ENCODE results near the gene NVL.
"Not testable (repeated sequence)": the region's sequence is repeated elsewhere in the genome, so short reads cannot be mapped to it uniquely, and the experiment has no call there.

The NVL gene

DNA sequence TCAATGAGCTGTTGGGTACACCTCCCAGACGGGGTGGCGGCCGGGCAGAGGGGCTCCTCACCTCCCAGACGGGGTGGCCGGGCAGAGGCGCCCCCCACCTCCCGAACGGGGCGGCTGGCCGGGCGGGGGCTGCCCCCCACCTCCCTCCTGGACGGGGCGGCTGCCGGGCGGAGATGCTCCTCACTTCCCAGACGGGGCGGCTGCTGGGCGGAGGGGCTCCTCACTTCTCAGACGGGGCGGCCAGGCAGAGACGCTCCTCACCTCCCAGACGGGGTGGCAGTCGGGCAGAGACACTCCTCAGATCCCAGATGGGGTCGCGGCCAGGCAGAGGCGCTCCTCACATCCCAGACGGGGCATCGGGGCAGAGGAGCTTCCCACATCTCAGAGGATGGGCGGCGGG, 19.7 kb upstream of the NVL start:
- not testable (repeated sequence) for H3K9me3 Mint-ChIP-seq; H3K36me3 Mint-ChIP-seq; DNase-seq; H3K27ac Mint-ChIP-seq; H3K4me1 Mint-ChIP-seq; H3K4me3 Mint-ChIP-seq; ATAC-seq (replicated peaks)
- H3K27me3 Mint-ChIP-seq = peaks cover 17 to 18% of the 10 kb centered on the region in 2 donors

DNA sequence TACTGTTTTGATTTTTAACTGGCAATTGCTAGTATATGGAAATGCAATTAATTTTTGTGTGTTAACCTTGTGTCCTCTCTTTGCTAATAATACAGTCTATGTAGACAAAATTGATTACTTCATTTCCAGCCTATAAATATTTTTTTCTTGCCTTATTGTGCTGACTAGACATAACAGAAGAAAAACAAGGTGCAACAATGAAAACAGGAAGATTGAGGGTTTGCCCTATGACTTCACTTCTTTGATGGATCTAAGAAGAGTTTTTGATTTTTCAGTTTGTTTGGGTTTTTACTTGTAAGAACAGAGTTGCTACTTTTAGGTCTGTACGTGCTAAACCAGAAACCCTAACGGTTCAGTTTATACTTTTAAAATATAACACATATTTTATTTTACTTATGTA, 18.2 kb upstream of the NVL start:
- ATAC-seq (replicated peaks) (no peak), DNase-seq (no peak)
- H3K4me3 Mint-ChIP-seq = no peak overlapping the region
- no peak overlapping the region for H3K27ac Mint-ChIP-seq
- peaks cover 9 to 10% of the 10 kb centered on the region in 2 donors for H3K36me3 Mint-ChIP-seq
- peaks cover 0 to 4% of the 10 kb centered on the region in 2 donors for H3K9me3 Mint-ChIP-seq
- H3K27me3 Mint-ChIP-seq = peaks cover 22 to 23% of the 10 kb centered on the region in 2 donors
- H3K4me1 Mint-ChIP-seq = no peaks in the 10 kb centered on the region

- Mint-ChIP-seq H3K9me3 (peaks cover 5 to 9% of the 10 kb centered on the region in 2 donors), H3K27ac (no peak overlapping the region), H3K36me3 (peaks cover 10 to 11% of the 10 kb centered on the region in 2 donors), H3K4me1 (peaks cover 0 to 14% of the 10 kb centered on the region in 2 donors), H3K4me3 (no peak overlapping the region), H3K27me3 (peaks cover 28 to 52% of the 10 kb centered on the region in 2 donors)
- ATAC-seq (replicated peaks) (no peak), DNase-seq (no peak)
These were observed 13.7 kb upstream of the NVL start for GRCh38 chr1:224343679-224344078.

- ATAC-seq (replicated peaks) = peak; percentile 69 to 72
- not testable (repeated sequence) for H3K36me3 Mint-ChIP-seq, DNase-seq, H3K27ac Mint-ChIP-seq, H3K9me3 Mint-ChIP-seq
- H3K27me3 Mint-ChIP-seq = peaks cover 17 to 36% of the 10 kb centered on the region in 2 donors
- peaks cover 0 to 14% of the 10 kb centered on the region in 2 donors for H3K4me1 Mint-ChIP-seq
- peak overlapping the region; percentile 70 to 80 for H3K4me3 Mint-ChIP-seq
These were observed 10.7 kb upstream of the NVL start for GRCh38 chr1:224340453-224341384.

DNA sequence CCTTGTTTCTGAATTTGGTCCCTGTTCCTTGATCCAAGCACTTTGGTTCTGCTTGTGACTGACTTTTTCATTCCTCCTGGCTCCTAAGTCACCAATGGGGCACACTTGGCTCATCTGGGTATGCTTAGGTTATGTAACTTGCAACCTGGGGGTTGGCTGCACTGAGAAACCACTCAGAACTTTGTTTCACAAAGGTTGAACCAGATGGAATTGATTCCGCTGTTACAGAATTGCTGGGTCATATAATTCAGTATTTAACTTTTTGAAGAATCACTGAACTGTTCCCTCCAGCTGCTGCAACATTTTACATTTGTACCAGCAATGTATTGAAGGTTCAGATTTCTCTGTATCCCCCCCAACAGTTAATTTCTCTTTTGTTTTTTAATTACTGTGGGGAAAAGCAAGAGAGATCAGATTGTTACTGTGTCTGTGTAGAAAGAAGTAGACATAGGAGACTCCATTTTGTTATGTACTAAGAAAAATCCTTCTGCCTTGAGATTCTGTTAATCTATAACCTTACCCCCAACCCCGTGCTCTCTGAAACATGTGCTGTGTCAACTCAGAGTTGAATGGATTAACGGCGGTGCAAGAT, 9.6 kb upstream of the NVL start:
- Mint-ChIP-seq H3K9me3 (peaks cover 5 to 9% of the 10 kb centered on the region in 2 donors), H3K4me1 (peaks cover 0 to 19% of the 10 kb centered on the region in 2 donors), H3K27me3 (peaks cover 17 to 36% of the 10 kb centered on the region in 2 donors), H3K27ac (no peak overlapping the region), H3K4me3 (no peak overlapping the region), H3K36me3 (peaks cover 7% of the 10 kb centered on the region in 2 donors)
- ATAC-seq (replicated peaks) = no peak
- DNase-seq = no peak

DNA sequence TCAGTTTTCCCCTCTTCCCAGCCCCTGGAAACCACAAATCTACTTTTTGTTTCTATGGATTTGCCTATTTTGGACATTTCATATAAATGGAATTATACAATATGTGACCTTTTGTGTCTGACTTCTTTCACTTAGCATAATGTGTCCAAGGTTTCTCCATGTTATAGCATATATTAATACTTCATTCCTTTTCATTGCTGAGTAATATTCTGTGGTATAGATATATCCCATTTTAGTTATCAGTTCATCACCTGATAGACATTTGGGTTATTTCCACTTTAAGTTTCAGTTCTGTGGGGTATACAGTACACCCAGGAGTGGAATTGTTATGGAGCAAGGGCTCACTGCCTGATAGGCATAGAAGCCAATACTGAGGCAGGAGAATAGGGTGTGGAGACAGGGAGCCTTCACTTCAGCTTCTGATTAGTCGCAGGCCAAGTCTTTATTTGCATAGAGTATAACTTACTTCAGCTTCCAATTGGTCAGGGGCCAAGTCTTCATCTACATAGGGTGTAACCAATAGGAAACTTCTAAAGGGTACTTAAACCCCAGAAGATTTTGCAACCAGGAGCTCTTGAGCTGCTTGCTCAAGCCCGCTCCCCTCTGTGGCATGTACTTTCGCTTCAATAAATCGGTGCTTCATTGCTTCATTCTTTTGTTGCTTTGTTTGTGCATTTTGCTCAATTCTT, 8.3 kb upstream of the NVL start:
- H3K4me1 Mint-ChIP-seq = peaks cover 10 to 31% of the 10 kb centered on the region in 2 donors
- peaks cover 1 to 4% of the 10 kb centered on the region in 2 donors for H3K36me3 Mint-ChIP-seq
- peaks cover 13 to 32% of the 10 kb centered on the region in 2 donors for H3K27me3 Mint-ChIP-seq
- no peak for DNase-seq
- H3K9me3 Mint-ChIP-seq = peaks cover 5 to 6% of the 10 kb centered on the region in 2 donors
- no peak overlapping the region for H3K27ac Mint-ChIP-seq
- no peak for ATAC-seq (replicated peaks)
- no peak overlapping the region for H3K4me3 Mint-ChIP-seq

DNA sequence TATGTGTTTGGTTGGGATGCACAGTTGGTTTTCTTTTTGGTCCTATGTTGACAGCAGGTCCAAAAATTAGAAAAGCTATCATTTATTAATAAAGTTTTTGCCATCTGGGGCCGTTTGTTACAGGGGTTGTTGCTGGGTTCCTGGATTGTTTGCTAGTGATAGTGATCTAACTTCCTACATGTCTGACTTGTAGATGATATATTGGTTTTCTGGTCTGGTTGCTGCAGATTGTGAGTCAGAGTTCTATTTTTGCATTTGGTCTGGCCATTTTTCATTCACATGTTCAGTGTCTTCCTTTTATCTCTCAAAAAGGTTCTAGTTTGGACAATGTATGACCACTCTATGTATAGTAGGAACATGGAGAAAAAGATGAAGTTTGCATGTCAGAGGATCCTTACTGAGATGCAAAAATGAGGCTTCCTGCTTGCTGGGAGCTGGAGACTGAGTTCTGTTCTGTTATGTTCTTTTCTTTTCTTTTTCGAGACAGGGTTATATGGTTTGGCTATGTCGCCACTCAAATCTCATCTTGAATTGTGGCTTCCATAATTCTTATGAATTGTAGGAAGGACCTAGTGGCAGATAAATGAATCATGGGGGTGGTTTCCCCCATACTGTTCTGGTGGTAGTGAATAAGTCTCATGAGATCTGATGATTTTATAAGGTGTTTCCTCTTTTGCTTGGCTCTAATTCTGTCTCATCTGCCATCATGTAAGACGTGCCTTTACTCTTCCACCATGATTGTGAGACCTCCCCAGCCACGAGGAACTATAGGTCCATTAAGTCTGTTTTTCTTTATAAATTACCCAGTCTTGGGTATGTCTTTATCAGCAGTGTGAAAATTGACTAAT, 4.2 kb upstream of the NVL start:
- Mint-ChIP-seq H3K27me3 (peaks cover 0 to 5% of the 10 kb centered on the region in 2 donors), H3K36me3 (no peaks in the 10 kb centered on the region), H3K4me1 (peaks cover 13 to 36% of the 10 kb centered on the region in 2 donors), H3K4me3 (peak overlapping the region; percentile 35 to 39), H3K9me3 (no peaks in the 10 kb centered on the region), H3K27ac (peak overlapping the region; percentile 91)
- peak; percentile 35 to 48 for ATAC-seq (replicated peaks)
- DNase-seq = no peak

- H3K4me3 Mint-ChIP-seq = peak overlapping the region; percentile 35 to 39
- peak; percentile 52 for ATAC-seq (replicated peaks)
- no peaks in the 10 kb centered on the region for H3K27me3 Mint-ChIP-seq
- peak overlapping the region; percentile 91 for H3K27ac Mint-ChIP-seq
- no peaks in the 10 kb centered on the region for H3K9me3 Mint-ChIP-seq
- DNase-seq = no peak
- peaks cover 16 to 42% of the 10 kb centered on the region in 2 donors for H3K4me1 Mint-ChIP-seq
- H3K36me3 Mint-ChIP-seq = no peaks in the 10 kb centered on the region
These were observed 3.4 kb upstream of the NVL start for GRCh38 chr1:224333309-224333926.

DNA sequence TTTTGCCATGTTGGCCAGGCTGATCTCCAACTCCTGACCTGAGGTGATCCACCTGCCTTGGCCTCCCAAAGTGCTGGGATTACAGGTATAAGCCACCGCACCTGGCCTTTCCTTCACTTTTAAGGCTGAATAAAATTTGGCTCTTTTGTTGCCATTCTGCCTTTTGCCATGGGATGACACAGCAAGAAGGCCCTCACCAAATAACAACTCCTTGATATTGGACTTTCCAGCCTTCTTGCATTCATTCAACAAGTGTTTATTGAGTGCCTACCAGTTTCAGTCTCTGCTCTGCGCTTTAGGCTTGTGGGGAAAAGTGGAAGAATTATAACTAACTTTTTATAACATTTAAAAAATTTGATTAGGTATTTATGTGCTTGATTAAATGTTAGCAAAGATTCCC, 1.9 kb upstream of the NVL start:
- Mint-ChIP-seq H3K4me3 (no peak overlapping the region), H3K36me3 (peaks cover 0 to 4% of the 10 kb centered on the region in 2 donors), H3K27me3 (no peaks in the 10 kb centered on the region), H3K9me3 (no peaks in the 10 kb centered on the region), H3K27ac (no peak overlapping the region), H3K4me1 (peaks cover 21 to 53% of the 10 kb centered on the region in 2 donors)
- ATAC-seq (replicated peaks) (no peak), DNase-seq (no peak)

GRCh38 chr1:224331326-224331725, 1.4 kb upstream of the NVL start:
- Mint-ChIP-seq H3K4me3 (peak overlapping the region in 1 of 2 donors; percentile 16), H3K27me3 (no peaks in the 10 kb centered on the region), H3K36me3 (peaks cover 0 to 4% of the 10 kb centered on the region in 2 donors), H3K9me3 (no peaks in the 10 kb centered on the region), H3K27ac (no peak overlapping the region), H3K4me1 (peaks cover 21 to 53% of the 10 kb centered on the region in 2 donors)
- ATAC-seq (replicated peaks) (no peak), DNase-seq (no peak)

DNA sequence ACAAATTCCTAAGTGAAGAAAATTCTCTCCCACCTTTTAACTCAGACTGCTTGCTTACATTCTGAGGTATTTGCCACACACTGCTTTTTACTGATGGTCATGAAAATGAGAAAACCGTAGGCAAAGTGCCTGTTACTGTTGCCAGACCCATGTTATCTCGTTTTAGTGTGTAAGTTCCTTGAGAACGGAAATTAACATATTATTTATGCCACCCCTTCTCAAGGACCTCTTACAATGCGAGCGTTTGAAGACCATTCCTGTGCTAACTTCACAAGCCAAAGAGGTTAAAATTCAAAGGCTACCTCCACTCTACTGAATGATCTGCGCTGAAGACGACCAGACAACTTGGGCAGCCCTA, 509 bp downstream of the NVL start:
- peaks cover 0 to 4% of the 10 kb centered on the region in 2 donors for H3K36me3 Mint-ChIP-seq
- no peaks in the 10 kb centered on the region for H3K27me3 Mint-ChIP-seq
- H3K4me1 Mint-ChIP-seq = peaks cover 20 to 48% of the 10 kb centered on the region in 2 donors

DNA sequence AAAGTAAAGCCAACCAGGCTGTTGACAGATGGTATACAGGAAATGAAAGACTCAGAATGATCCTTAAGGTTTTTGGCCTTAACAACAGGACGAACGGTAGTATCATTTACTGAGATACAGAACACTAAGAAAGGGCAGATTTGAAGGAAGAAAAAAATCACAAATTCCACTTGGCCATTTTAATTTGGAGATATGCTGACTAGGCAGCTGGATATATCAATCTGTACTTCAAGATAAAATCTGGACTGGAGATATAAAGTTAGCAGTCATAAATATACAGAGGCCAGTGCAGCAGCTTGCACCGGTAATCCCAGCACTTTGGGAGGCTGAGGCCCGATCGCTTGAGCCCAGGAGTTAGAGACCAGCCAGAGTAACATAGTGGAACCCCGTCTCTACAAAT, 1.3 kb downstream of the NVL start:
- Mint-ChIP-seq H3K27ac (peak overlapping the region; percentile 1), H3K9me3 (no peaks in the 10 kb centered on the region), H3K4me1 (peaks cover 13 to 40% of the 10 kb centered on the region in 2 donors), H3K36me3 (peaks cover 0 to 7% of the 10 kb centered on the region in 2 donors), H3K27me3 (no peaks in the 10 kb centered on the region), H3K4me3 (peak overlapping the region; percentile 43 to 67)
- ATAC-seq (replicated peaks) (no peak), DNase-seq (no peak)

More for the DNA sequence above, 509 bp downstream of the NVL start:
- ATAC-seq (replicated peaks) = no peak
- no peak for DNase-seq
- peak overlapping the region; percentile 99 for H3K27ac Mint-ChIP-seq
- no peaks in the 10 kb centered on the region for H3K9me3 Mint-ChIP-seq
- H3K4me3 Mint-ChIP-seq = peak overlapping the region; percentile 85 to 99

DNA sequence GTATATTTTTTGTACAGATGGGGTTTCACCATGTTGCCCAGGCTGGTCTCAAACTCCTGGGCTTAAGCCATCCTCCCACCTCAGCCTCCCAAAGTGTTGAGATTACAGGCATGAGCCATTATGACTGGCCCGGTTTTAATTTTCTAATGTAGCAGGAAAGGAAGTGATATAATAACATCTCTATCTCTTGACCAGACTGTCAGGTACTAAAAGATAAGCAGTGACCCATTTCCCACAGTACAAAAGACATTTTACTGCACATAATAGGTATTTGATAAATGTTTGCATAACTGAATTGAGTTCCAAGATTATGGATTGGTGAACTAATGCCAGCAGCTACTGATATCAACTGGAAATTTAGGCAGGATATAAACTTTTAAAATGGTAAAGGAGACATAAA, 4.0 kb downstream of the NVL start:
- Mint-ChIP-seq H3K27me3 (no peaks in the 10 kb centered on the region), H3K36me3 (peaks cover 12 to 14% of the 10 kb centered on the region in 2 donors), H3K27ac (no peak overlapping the region), H3K4me1 (peaks cover 14 to 44% of the 10 kb centered on the region in 2 donors), H3K9me3 (no peaks in the 10 kb centered on the region), H3K4me3 (no peak overlapping the region)
- DNase-seq = no peak
- ATAC-seq (replicated peaks) = no peak
